Measurements from ENCODE around the gene NOL9. TPM values are rescaled to one million over a fixed set of nuclear protein-coding genes. Genes with fewer than 3 reads are reported as not detected.

Gene NOL9
- total RNA-seq, 4 donors from 2014 or later, result 4.7 to 44.8 (median 23.7) TPM

DNA sequence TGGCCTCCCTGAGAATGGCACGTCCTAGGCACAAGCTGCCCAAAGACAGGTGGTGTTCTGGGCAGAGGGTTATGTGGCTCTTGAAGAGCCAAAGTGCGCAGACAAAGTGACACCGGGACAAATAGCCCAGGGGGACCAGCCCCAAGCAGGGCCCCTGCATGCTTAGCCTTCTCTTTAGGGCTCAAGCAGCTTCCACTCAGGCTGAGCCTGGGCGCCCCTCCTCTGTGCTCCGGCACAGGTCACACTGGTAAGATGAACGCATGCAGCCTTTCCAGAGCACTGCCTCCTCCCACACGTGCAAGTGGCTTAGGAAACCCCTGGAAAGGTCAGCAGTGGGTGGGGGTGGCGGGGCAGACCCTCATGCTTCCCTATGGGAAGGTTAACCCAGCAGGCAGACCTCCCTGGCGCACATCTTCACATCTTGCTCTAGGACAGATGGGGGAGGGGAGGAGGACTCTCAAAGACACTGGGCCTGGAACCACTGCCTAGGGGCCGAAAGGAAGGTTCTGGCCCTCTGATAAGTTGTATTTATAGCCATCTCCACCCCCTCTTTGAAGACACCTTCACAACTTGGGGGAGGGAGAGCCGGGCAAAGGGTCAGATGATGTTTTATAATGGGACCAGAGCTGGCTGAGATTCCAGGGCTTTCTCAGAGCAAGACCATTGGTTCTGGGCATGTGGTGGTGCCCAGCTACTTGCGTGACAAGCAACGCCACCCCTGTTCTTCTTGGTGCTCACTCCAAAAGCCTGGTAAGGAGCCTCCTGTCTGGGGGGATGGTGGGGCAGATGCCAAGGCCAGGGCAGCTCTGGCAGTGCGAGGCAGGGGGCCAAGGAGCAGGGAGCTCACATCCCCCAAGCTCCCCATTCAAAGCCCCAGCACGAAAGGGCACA is 42.8 kb upstream of the NOL9 start:
- no peak for TF ChIP-seq POLR2A (IDR thresholded peaks at IDR 0.05)
- TF ChIP-seq, protein P1, sequence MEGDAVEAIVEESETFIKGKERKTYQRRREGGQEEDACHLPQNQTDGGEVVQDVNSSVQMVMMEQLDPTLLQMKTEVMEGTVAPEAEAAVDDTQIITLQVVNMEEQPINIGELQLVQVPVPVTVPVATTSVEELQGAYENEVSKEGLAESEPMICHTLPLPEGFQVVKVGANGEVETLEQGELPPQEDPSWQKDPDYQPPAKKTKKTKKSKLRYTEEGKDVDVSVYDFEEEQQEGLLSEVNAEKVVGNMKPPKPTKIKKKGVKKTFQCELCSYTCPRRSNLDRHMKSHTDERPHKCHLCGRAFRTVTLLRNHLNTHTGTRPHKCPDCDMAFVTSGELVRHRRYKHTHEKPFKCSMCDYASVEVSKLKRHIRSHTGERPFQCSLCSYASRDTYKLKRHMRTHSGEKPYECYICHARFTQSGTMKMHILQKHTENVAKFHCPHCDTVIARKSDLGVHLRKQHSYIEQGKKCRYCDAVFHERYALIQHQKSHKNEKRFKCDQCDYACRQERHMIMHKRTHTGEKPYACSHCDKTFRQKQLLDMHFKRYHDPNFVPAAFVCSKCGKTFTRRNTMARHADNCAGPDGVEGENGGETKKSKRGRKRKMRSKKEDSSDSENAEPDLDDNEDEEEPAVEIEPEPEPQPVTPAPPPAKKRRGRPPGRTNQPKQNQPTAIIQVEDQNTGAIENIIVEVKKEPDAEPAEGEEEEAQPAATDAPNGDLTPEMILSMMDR (IDR thresholded peaks at IDR 0.05), result no peak
- no peak for DNase-seq
- intact Hi-C loops (cut with DNase I; ENCODE audit: low total_unique reads), result no loop called here
- Histone ChIP-seq H3K9me3 (no peaks in the 10 kb centered on the region), H3K27ac (peak overlapping the region in 1 of 2 donors; percentile 11), H3K4me3 (no peak overlapping the region), H3K36me3 (no peaks in the 10 kb centered on the region), H3K27me3 (no peaks in the 10 kb centered on the region), H3K4me1 (peaks cover 15 to 31% of the 10 kb centered on the region in 2 donors)

DNA sequence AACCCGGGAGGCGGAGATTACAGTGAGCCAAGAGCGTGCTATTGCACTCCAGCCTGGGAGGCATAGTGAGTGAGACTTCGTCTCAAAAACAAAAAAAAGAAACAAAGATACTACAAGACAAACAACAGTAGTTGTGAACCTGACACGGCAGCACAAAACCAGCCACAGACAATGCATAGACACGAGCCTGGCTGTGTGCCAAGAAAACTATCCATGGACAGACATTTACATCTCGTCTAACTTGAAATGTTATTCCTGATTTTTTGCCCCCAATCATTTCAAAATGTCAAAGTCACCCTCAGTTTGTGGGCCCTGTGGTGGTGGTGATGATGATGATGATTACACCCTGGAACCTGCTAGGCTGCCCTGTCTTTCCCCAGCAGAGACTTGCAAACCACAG is 42.0 kb upstream of the NOL9 start:
- TF ChIP-seq POLR2A (IDR thresholded peaks at IDR 0.05), result no peak
- TF ChIP-seq, protein P1 (IDR thresholded peaks at IDR 0.05), result no peak
- no peak for DNase-seq
- Histone ChIP-seq H3K4me3 (no peak overlapping the region), H3K9me3 (no peaks in the 10 kb centered on the region), H3K27ac (peak overlapping the region in 1 of 2 donors; percentile 11), H3K36me3 (no peaks in the 10 kb centered on the region), H3K4me1 (peaks cover 15 to 31% of the 10 kb centered on the region in 2 donors), H3K27me3 (no peaks in the 10 kb centered on the region)
- intact Hi-C loops (cut with DNase I; ENCODE audit: low total_unique reads), result no loop called here

GRCh38 chr1:6594977-6595740 is 40.8 kb upstream of the NOL9 start:
- no peak for DNase-seq
- Histone ChIP-seq H3K36me3 (no peaks in the 10 kb centered on the region), H3K4me3 (no peak overlapping the region), H3K4me1 (peaks cover 15 to 31% of the 10 kb centered on the region in 2 donors), H3K27ac (no peak overlapping the region), H3K9me3 (no peaks in the 10 kb centered on the region), H3K27me3 (no peaks in the 10 kb centered on the region)
- intact Hi-C loops (cut with DNase I; ENCODE audit: low total_unique reads), result no loop called here
- no peak for TF ChIP-seq POLR2A (IDR thresholded peaks at IDR 0.05)
- TF ChIP-seq, protein P1 (IDR thresholded peaks at IDR 0.05), result no peak

- Histone ChIP-seq H3K9me3 (no peaks in the 10 kb centered on the region), H3K27ac (no peak overlapping the region), H3K4me3 (no peak overlapping the region), H3K27me3 (no peaks in the 10 kb centered on the region), H3K4me1 (peaks cover 12 to 21% of the 10 kb centered on the region in 2 donors), H3K36me3 (no peaks in the 10 kb centered on the region)
- no peak for DNase-seq
- TF ChIP-seq, protein P1 (IDR thresholded peaks at IDR 0.05), result no peak
- TF ChIP-seq POLR2A (IDR thresholded peaks at IDR 0.05), result no peak
- intact Hi-C loops (cut with DNase I; ENCODE audit: low total_unique reads), result no loop called here
Observed at GRCh38 chr1:6593810-6594209, 39.5 kb upstream of the NOL9 start.
